ENCODE measurements around the gene KCTD16. TPM values are rescaled to one million over a fixed set of nuclear protein-coding genes. Genes with fewer than 3 reads are reported as not detected.

The KCTD16 gene
- total RNA-seq, 1 donor from 2014 or later: 24.3 TPM

GRCh38 chr5:144377207-144377606 lies 206.5 kb downstream of the KCTD16 start:
- Mint-ChIP-seq H3K27me3 (no peaks in the 10 kb centered on the region), H3K27ac (no peak overlapping the region), H3K4me1 (ENCODE audit: low read depth) (no peaks in the 10 kb centered on the region), H3K4me3 (ENCODE audit: low read depth) (no peak overlapping the region), H3K36me3 (ENCODE audit: insufficient read depth) (peaks cover 15% of the 10 kb centered on the region), H3K9me3 (ENCODE audit: low read depth) (peaks cover 18% of the 10 kb centered on the region)
- TF ChIP-seq CTCF (IDR thresholded peaks at IDR 0.05; ENCODE audit: unreplicated experiment): no peak
- no peak for DNase-seq (ENCODE audit: low spot score, unreplicated experiment)

DNA sequence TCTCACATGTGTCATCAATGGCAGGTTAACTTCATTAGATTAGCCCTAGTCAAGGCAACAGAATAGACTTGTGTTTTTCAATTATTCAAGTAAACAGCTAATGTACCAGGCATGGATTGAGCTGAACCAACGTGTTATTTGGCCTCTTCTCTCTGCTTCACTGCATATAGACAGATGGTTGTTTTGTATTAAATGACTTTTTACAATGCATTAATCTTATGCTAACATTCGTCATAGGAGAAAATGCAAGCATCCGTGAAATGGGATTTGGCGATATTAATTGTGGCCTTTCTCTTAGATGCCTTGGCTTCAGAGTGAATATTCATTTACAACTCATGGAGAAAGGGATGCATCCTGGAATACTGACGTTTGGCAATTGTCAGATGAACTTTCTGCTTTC lies 208.0 kb downstream of the KCTD16 start:
- Mint-ChIP-seq H3K9me3 (ENCODE audit: low read depth) (peaks cover 18% of the 10 kb centered on the region), H3K27me3 (no peaks in the 10 kb centered on the region), H3K4me1 (ENCODE audit: low read depth) (peaks cover 2% of the 10 kb centered on the region), H3K36me3 (ENCODE audit: insufficient read depth) (peaks cover 15% of the 10 kb centered on the region), H3K4me3 (ENCODE audit: low read depth) (no peak overlapping the region), H3K27ac (no peak overlapping the region)
- DNase-seq (ENCODE audit: low spot score, unreplicated experiment): no peak
- TF ChIP-seq CTCF (IDR thresholded peaks at IDR 0.05; ENCODE audit: unreplicated experiment): no peak

DNA sequence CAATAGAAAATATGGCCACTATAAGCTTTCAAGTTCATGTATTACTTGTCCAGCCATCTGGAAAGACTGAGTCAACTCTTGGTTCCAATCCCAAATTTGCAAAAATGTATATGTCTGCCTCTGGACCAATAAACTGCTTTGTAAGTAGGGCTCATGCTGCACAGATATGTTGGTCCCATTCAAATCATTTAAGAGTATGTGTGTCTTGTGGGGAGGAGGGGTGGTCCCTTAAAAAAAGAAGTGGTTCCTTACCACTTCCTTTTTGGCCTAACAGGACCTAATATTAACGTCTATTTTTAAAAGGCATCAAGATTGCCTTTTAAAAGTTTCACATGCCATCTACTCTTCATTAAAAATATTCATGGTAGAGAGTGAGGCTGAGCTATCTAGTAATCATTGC lies 214.9 kb downstream of the KCTD16 start:
- Mint-ChIP-seq H3K36me3 (ENCODE audit: insufficient read depth) (peaks cover 8% of the 10 kb centered on the region), H3K27me3 (no peaks in the 10 kb centered on the region), H3K4me3 (ENCODE audit: low read depth) (no peak overlapping the region), H3K27ac (no peak overlapping the region), H3K9me3 (ENCODE audit: low read depth) (peaks cover 11% of the 10 kb centered on the region), H3K4me1 (ENCODE audit: low read depth) (peaks cover 5% of the 10 kb centered on the region)
- DNase-seq (ENCODE audit: low spot score, unreplicated experiment): no peak
- no peak for TF ChIP-seq CTCF (IDR thresholded peaks at IDR 0.05; ENCODE audit: unreplicated experiment)

DNA sequence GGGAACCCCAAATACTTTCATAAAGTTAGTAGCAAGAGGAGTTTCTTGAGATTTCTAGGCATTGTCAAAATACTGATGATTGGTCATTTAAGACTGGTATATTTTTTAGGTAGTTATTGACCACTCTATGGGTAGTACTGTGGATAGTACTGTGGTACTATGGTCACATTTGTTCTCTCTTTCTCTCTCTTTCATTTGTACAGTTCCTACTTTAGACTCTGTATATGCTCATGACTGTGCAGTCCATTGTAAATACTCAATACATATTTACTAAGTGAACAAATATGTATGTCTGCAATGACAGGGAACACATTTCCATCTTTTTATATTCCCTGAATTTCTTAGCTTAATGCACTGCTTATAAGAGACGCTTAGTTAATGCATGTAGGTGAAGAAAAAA lies 215.6 kb downstream of the KCTD16 start:
- Mint-ChIP-seq H3K27me3 (no peaks in the 10 kb centered on the region), H3K36me3 (ENCODE audit: insufficient read depth) (peaks cover under 1% of the 10 kb centered on the region), H3K9me3 (ENCODE audit: low read depth) (peaks cover 4% of the 10 kb centered on the region), H3K4me3 (ENCODE audit: low read depth) (no peak overlapping the region), H3K27ac (no peak overlapping the region), H3K4me1 (ENCODE audit: low read depth) (peaks cover 5% of the 10 kb centered on the region)
- DNase-seq (ENCODE audit: low spot score, unreplicated experiment): no peak
- no peak for TF ChIP-seq CTCF (IDR thresholded peaks at IDR 0.05; ENCODE audit: unreplicated experiment)

- TF ChIP-seq CTCF (IDR thresholded peaks at IDR 0.05; ENCODE audit: unreplicated experiment): peak; percentile 49
- Mint-ChIP-seq H3K27ac (peak overlapping the region; percentile 26), H3K9me3 (ENCODE audit: low read depth) (no peaks in the 10 kb centered on the region), H3K36me3 (ENCODE audit: insufficient read depth) (peaks cover 1% of the 10 kb centered on the region), H3K4me3 (ENCODE audit: low read depth) (no peak overlapping the region), H3K4me1 (ENCODE audit: low read depth) (peaks cover 3% of the 10 kb centered on the region), H3K27me3 (no peaks in the 10 kb centered on the region)
- no peak for DNase-seq (ENCODE audit: low spot score, unreplicated experiment)
Observed at GRCh38 chr5:144390133-144390532, 219.5 kb downstream of the KCTD16 start.

Data from progenitor cell of endocrine pancreas (in vitro differentiated cells).